HCT116 (cell line): ENCODE data around the gene CBX4. TPM values are rescaled to one million over a fixed set of nuclear protein-coding genes. Genes with fewer than 3 reads are reported as not detected.

Source experiments
- ATAC-seq: fragments of 200-7000 bp; cut with Tn5 transposase; 2 replicates; pipeline ENCODE4 v1.9.1; 2020; ENCODE audit warnings: mild to moderate bottlenecking, moderate library complexity
- BruUV-seq: library from RNA; stranded (reverse); fragments of 400-500 nt; replicated peaks from 2 replicates; lab custom pipeline; 2021; lab: Mats Ljungman, UMichigan
- CTCF ChIA-PET: fragments of 300-600 bp; sonication (Branson Sonifier 250); formaldehyde crosslinking; loops from one replicate; lab custom pipeline; 2021; ENCODE audit warnings: antibody characterized with exemption; lab: Charles Lee
- POLR2A ChIA-PET: fragments of 300-600, 350-600 bp; sonication (Branson Sonifier 250); formaldehyde crosslinking; loops from one replicate; lab custom pipeline; 2021; ENCODE audit warnings: antibody characterized with exemption; lab: Charles Lee
- RAD21 ChIA-PET, 2 experiments: fragments of 300-600 bp; sonication (Branson Sonifier 250); formaldehyde crosslinking; loops; one replicate each; lab custom pipeline; 2023; ENCODE audit warnings: low total read pairs in 2 of 2; ENCODE audit not compliant: uncharacterized antibody in 2 of 2, unreplicated experiment in 2 of 2, low non-redundant PET in 1 of 2; lab: Charles Lee
- DNase-seq: peaks from one replicate; pipeline ENCODE4 v3.0.0-alpha.2; 2010; ENCODE audit warnings: low read depth, low spot score
- H2AFZ ChIP-seq: fragments of 200-600 bp; shearing (Covaris generic), sonication (generic); 2 replicates; pipeline ENCODE4 v1.6.1; 2017; ENCODE audit warnings: low read depth, mixed run types, mixed read lengths, antibody characterized with exemption, low read length; ENCODE audit not compliant: poor library complexity, severe bottlenecking
- H3K27ac ChIP-seq: 2 replicates; pipeline ENCODE4 v1.5.1; 2012; ENCODE audit warnings: low read depth, low read length
- H3K27me3 ChIP-seq: fragments of 200-600 bp; sonication (generic); 2 replicates; pipeline ENCODE4 v1.6.1; 2016; ENCODE audit warnings: mixed run types, low read length, mixed read lengths; ENCODE audit not compliant: insufficient read depth
- H3K36me3 ChIP-seq, 2 experiments: fragments of 200-500 bp in 1 of 2; fragments of 200-600 bp in 1 of 2; sonication (Bioruptor generic) in 1 of 2; sonication (generic) in 1 of 2; 2 replicates each; pipeline versions ENCODE4 v1.5.1 to v1.6.1; 2014 to 2016; ENCODE audit warnings: low read length in 2 of 2, inconsistent platforms in 1 of 2, mixed read lengths in 1 of 2, mixed run types in 1 of 2; ENCODE audit not compliant: insufficient read depth in 2 of 2, control insufficient read depth in 1 of 2
- H3K4me1 ChIP-seq, 2 experiments: fragments of 200-600 bp in 1 of 2; sonication (generic) in 1 of 2; 2 replicates each; pipeline versions ENCODE4 v1.5.1 to v1.6.1; 2012 to 2017; ENCODE audit warnings: low read length in 2 of 2, inconsistent platforms in 1 of 2, mild to moderate bottlenecking in 1 of 2, mixed read lengths in 1 of 2, mixed run types in 1 of 2, moderate library complexity in 1 of 2; ENCODE audit not compliant: insufficient read depth in 2 of 2, control insufficient read depth in 1 of 2
- H3K4me2 ChIP-seq: fragments of 200-600 bp; sonication (generic); 2 replicates; pipeline ENCODE4 v1.6.1; 2017; ENCODE audit warnings: mixed run types, low read length, mixed read lengths
- H3K4me3 ChIP-seq, 2 experiments: fragments of 200-600 bp in 1 of 2; sonication (generic) in 1 of 2; replicated peaks in 1 of 2; 2 replicates each; pipeline ENCODE4 v1.5.1; 2011 to 2016; ENCODE audit warnings: low read length in 2 of 2, control low read depth in 1 of 2, low read depth in 1 of 2, mild to moderate bottlenecking in 1 of 2, mixed read lengths in 1 of 2, mixed run types in 1 of 2
- H3K79me2 ChIP-seq: fragments of 200-600 bp; sonication (generic); 2 replicates; pipeline ENCODE4 v1.6.1; 2017; ENCODE audit warnings: mild to moderate bottlenecking, mixed run types, low read length, moderate library complexity, mixed read lengths; ENCODE audit not compliant: insufficient read depth
- H3K9ac ChIP-seq: fragments of 200-600 bp; sonication (generic); 2 replicates; pipeline ENCODE4 v1.6.1; 2016; ENCODE audit warnings: low read length, mixed read lengths
- H3K9me2 ChIP-seq: fragments of 200-600 bp; sonication (generic), shearing (Covaris generic); 2 replicates; pipeline ENCODE4 v1.6.1; 2017; ENCODE audit warnings: mixed run types, mild to moderate bottlenecking, moderate library complexity; ENCODE audit not compliant: insufficient read depth
- H3K9me3 ChIP-seq, 2 experiments: fragments of 200-500 bp in 1 of 2; fragments of 200-600 bp in 1 of 2; sonication (Bioruptor generic) in 1 of 2; sonication (generic) in 1 of 2; 2 replicates each; pipeline ENCODE4 v1.6.1; 2014 to 2017; ENCODE audit warnings: low read length in 2 of 2, mixed read lengths in 2 of 2, inconsistent platforms in 1 of 2, low read depth in 1 of 2, mild to moderate bottlenecking in 1 of 2, mixed run types in 1 of 2, moderate library complexity in 1 of 2; ENCODE audit not compliant: control insufficient read depth in 1 of 2, insufficient read depth in 1 of 2
- H4K20me1 ChIP-seq: fragments of 200-600 bp; sonication (generic), shearing (Covaris generic); 2 replicates; pipeline ENCODE4 v1.6.1; 2017; ENCODE audit warnings: mixed run types, mild to moderate bottlenecking, moderate library complexity; ENCODE audit not compliant: insufficient read depth
- ATF3 ChIP-seq: IDR thresholded peaks from 2 replicates; pipeline ENCODE4 v1.6.1; 2012
- CEBPB ChIP-seq: IDR thresholded peaks from 2 replicates; pipeline ENCODE4 v1.6.1; 2012; ENCODE audit warnings: low read depth
- ELF1 ChIP-seq: IDR thresholded peaks from 2 replicates; pipeline ENCODE4 v1.6.1; 2012; ENCODE audit warnings: low read depth, borderline replicate concordance
- EZH2 ChIP-seq: fragments of 200-600 bp; sonication (generic); IDR thresholded peaks from 2 replicates; pipeline ENCODE4 v1.6.1; 2017; ENCODE audit warnings: antibody characterized with exemption, mixed run types
- FOSL1 ChIP-seq: IDR thresholded peaks from 2 replicates; pipeline ENCODE4 v1.6.1; 2012; ENCODE audit warnings: low read depth
- JUND ChIP-seq: IDR thresholded peaks from 2 replicates; pipeline ENCODE4 v1.6.1; 2012
- MAX ChIP-seq: IDR thresholded peaks from 2 replicates; pipeline ENCODE4 v1.6.1; 2012
- POLR2A ChIP-seq: IDR thresholded peaks from 2 replicates; pipeline ENCODE4 v1.7.0; 2011; ENCODE audit warnings: borderline replicate concordance; ENCODE audit not compliant: insufficient read depth, insufficient read length; ENCODE audit errors: extremely low read depth
- RAD21 ChIP-seq: IDR thresholded peaks from 2 replicates; pipeline ENCODE4 v1.6.1; 2012; ENCODE audit warnings: low read depth, mild to moderate bottlenecking
- SIN3A ChIP-seq: IDR thresholded peaks from 2 replicates; pipeline ENCODE4 v1.6.1; 2012; ENCODE audit warnings: low read depth
- TCF7L2 ChIP-seq: IDR thresholded peaks from 2 replicates; pipeline ENCODE4 v1.7.0; 2011; ENCODE audit warnings: borderline replicate concordance, inconsistent platforms; ENCODE audit not compliant: insufficient read depth, insufficient read length; ENCODE audit errors: extremely low read depth
- YY1 ChIP-seq: IDR thresholded peaks from 2 replicates; pipeline ENCODE4 v1.6.1; 2011; ENCODE audit warnings: low read length, low read depth, moderate library complexity, mild to moderate bottlenecking; ENCODE audit not compliant: insufficient replicate concordance; ENCODE audit errors: extremely low read depth
- ZBTB33 ChIP-seq: IDR thresholded peaks from 2 replicates; pipeline ENCODE4 v1.6.1; 2011; ENCODE audit warnings: mild to moderate bottlenecking, low read length, moderate library complexity; ENCODE audit not compliant: insufficient replicate concordance; ENCODE audit errors: extremely low read depth
- intact Hi-C: fragments of 100-400 bp; cut with micrococcal nuclease; formaldehyde crosslinking; loops from 2 replicates; pipeline ENCODE4 v1.10.0; 2022
- total RNA-seq: library from RNA; stranded (reverse); gene quantifications from one replicate; pipeline ENCODE4 v1.2.1, GENCODE V29; 2021; ENCODE audit not compliant: unreplicated experiment

Gene CBX4
- total RNA-seq, 1 experiment from 2014 or later, result 60.9 TPM

- TF ChIP-seq ZBTB33 (no peak), FOSL1 (no peak), SIN3A (no peak), CEBPB (no peak), MAX (no peak), RAD21 (no peak), YY1 (no peak)
Measured at GRCh38 chr17:79843474-79843815, 4.2 kb upstream of the CBX4 start (continued).

GRCh38 chr17:79842656-79843473, 3.6 kb upstream of the CBX4 start:
- Histone ChIP-seq H3K36me3 (no peaks in the 10 kb centered on the region), H3K27me3 (no peaks in the 10 kb centered on the region), H3K9ac (no peak overlapping the region), H3K79me2 (peaks cover 8% of the 10 kb centered on the region), H3K4me1 (peaks cover 23 to 39% of the 10 kb centered on the region in 2 experiments), H3K4me2 (no peak overlapping the region), H3K27ac (no peak overlapping the region), H3K9me2 (no peaks in the 10 kb centered on the region), H3K4me3 (no peak overlapping the region), H3K9me3 (no peaks in the 10 kb centered on the region), H2AFZ (no peak overlapping the region), H4K20me1 (peaks cover 4% of the 10 kb centered on the region; the same call in 1 of the 2 replicates)
- ChIA-PET CTCF (interaction anchor here (4.5 kb wide), 1 partner anchor 7 kb away, joined by 67 read pairs; no protein-coding TSS in a partner anchor), POLR2A (interaction anchor here (1.3 to 1.8 kb wide), 2 partner anchors 7 to 8 kb away, joined by 3 to 5 read pairs; no protein-coding TSS in a partner anchor), RAD21 (no interaction called here)
- intact Hi-C loops, result no loop called here
- BruUV-seq, result no TSS peak
- ATAC-seq (no peak), DNase-seq (no peak)
- TF ChIP-seq TCF7L2, result no peak
- no peak for TF ChIP-seq JUND
- no peak for TF ChIP-seq CEBPB
- TF ChIP-seq POLR2A, result no peak
- TF ChIP-seq FOSL1, result no peak
- no peak for TF ChIP-seq ZBTB33
- no peak for TF ChIP-seq ELF1
- TF ChIP-seq EZH2, result no peak
- TF ChIP-seq MAX, result no peak
- TF ChIP-seq RAD21, result no peak
- no peak for TF ChIP-seq YY1
- no peak for TF ChIP-seq ATF3
